Measurements from ENCODE around the gene LRCH1.

LRCH1 gene

GRCh38 chr13:46712524-46712923, 159.6 kb downstream of the LRCH1 start:
- no peak for DNase-seq (ENCODE audit: low spot score)

- no peak for DNase-seq (ENCODE audit: low spot score)
Observed at GRCh38 chr13:46715363-46715762, 162.4 kb downstream of the LRCH1 start.

GRCh38 chr13:46716821-46717220, 163.9 kb downstream of the LRCH1 start:
- no peak for DNase-seq (ENCODE audit: low spot score)

GRCh38 chr13:46717275-46717674, 164.3 kb downstream of the LRCH1 start:
- DNase-seq (ENCODE audit: low spot score) = no peak

- no peak for DNase-seq (ENCODE audit: low spot score)
Observed at GRCh38 chr13:46717856-46718255, 164.9 kb downstream of the LRCH1 start.

GRCh38 chr13:46720189-46720588, 167.2 kb downstream of the LRCH1 start:
- DNase-seq (ENCODE audit: low spot score) = no peak

- DNase-seq (ENCODE audit: low spot score) = peak; percentile 45
Observed at GRCh38 chr13:46721054-46721453, 168.1 kb downstream of the LRCH1 start.

- DNase-seq (ENCODE audit: low spot score) = no peak
Observed at GRCh38 chr13:46726347-46726746, 173.4 kb downstream of the LRCH1 start.

- DNase-seq (ENCODE audit: low spot score) = peak; percentile 7
Observed at GRCh38 chr13:46728777-46729176, 175.8 kb downstream of the LRCH1 start.

GRCh38 chr13:46731535-46731934, 178.6 kb downstream of the LRCH1 start:
- no peak for DNase-seq (ENCODE audit: low spot score)

- no peak for DNase-seq (ENCODE audit: low spot score)
Observed at GRCh38 chr13:46735425-46735824, 182.5 kb downstream of the LRCH1 start.

GRCh38 chr13:46736541-46737310, 183.8 kb downstream of the LRCH1 start:
- DNase-seq (ENCODE audit: low spot score) = no peak

- no peak for DNase-seq (ENCODE audit: low spot score)
Observed at GRCh38 chr13:46738055-46738454, 185.1 kb downstream of the LRCH1 start.

GRCh38 chr13:46738766-46739165, 185.8 kb downstream of the LRCH1 start:
- no peak for DNase-seq (ENCODE audit: low spot score)

- no peak for DNase-seq (ENCODE audit: low spot score)
Observed at GRCh38 chr13:46739447-46740098, 186.6 kb downstream of the LRCH1 start.

GRCh38 chr13:46743191-46743590, 190.2 kb downstream of the LRCH1 start:
- no peak for DNase-seq (ENCODE audit: low spot score)

GRCh38 chr13:46745062-46745461, 192.1 kb downstream of the LRCH1 start:
- no peak for DNase-seq (ENCODE audit: low spot score)

GRCh38 chr13:46745706-46746105, 192.7 kb downstream of the LRCH1 start:
- DNase-seq (ENCODE audit: low spot score) = no peak

- no peak for DNase-seq (ENCODE audit: low spot score)
Observed at GRCh38 chr13:46747031-46747820, 194.3 kb downstream of the LRCH1 start.

GRCh38 chr13:46748300-46748699, 195.3 kb downstream of the LRCH1 start:
- no peak for DNase-seq (ENCODE audit: low spot score)

- no peak for DNase-seq (ENCODE audit: low spot score)
Observed at GRCh38 chr13:46749951-46750350, 197.0 kb downstream of the LRCH1 start.

GRCh38 chr13:46751811-46752635, 199.1 kb downstream of the LRCH1 start:
- DNase-seq (ENCODE audit: low spot score) = no peak
